LHCN-M2 (cell line): Measurements from ENCODE around the gene NLRP5. TPM values are rescaled to one million over a fixed set of nuclear protein-coding genes. Genes with fewer than 3 reads are reported as not detected.

Experiments
- total RNA-seq: library from RNA; depleted of rRNA; stranded (reverse); fragments of >200 nt; gene quantifications from 2 replicates; pipeline ENCODE4 v1.2.3, GENCODE V29; 2014; rRNA removed

NLRP5 gene
- total RNA-seq, 1 experiment from 2014 or later: not detected

Other genes starting within 250 kb of the NLRP5 start
- gene NLRP9, start 248.4 kb upstream of the NLRP5 start, total RNA-seq: not detected in 2 replicates
- gene RFPL4A, start 227.7 kb upstream of the NLRP5 start, total RNA-seq: not detected in 2 replicates
- gene RFPL4AL1, start 217.7 kb upstream of the NLRP5 start, total RNA-seq: not detected in 2 replicates
- 0.11 TPM in 1 of 2 replicates, not detected in the other for gene NLRP11, start 154.8 kb upstream of the NLRP5 start, total RNA-seq
- not detected in 2 replicates for gene NLRP4, start 150.2 kb upstream of the NLRP5 start, total RNA-seq
- not detected in 2 replicates for gene NLRP13, start 54.4 kb upstream of the NLRP5 start, total RNA-seq
- not detected in 2 replicates for gene NLRP8, start 38.9 kb upstream of the NLRP5 start, total RNA-seq
- 25.8 and 26.9 TPM in 2 replicates for gene ZNF787, start 134.5 kb downstream of the NLRP5 start, total RNA-seq
- 35.4 and 42.6 TPM in 2 replicates for gene ZNF444, start 154.5 kb downstream of the NLRP5 start, total RNA-seq
- not detected in 2 replicates for gene GALP, start 189.2 kb downstream of the NLRP5 start, total RNA-seq
- gene ZSCAN5B, start 211.0 kb downstream of the NLRP5 start, total RNA-seq: not detected in 2 replicates
- gene ZSCAN5C, start 215.5 kb downstream of the NLRP5 start, total RNA-seq: not detected in 2 replicates